GM23248 (cell line): ENCODE results near the gene GTPBP10. TPM values are rescaled to one million over a fixed set of nuclear protein-coding genes. Genes with fewer than 3 reads are reported as not detected.

ENCODE experiments used
- DNase-seq: peaks from one replicate; pipeline ENCODE4 v3.0.0-alpha.2; 2015
- H2AFZ ChIP-seq: fragments of 200-600 bp; sonication (generic); 2 replicates; pipeline ENCODE4 v1.6.1; 2016; ENCODE audit warnings: antibody characterized with exemption
- H3F3A ChIP-seq: fragments of 200-600 bp; sonication (generic); 2 replicates; pipeline ENCODE4 v1.6.1; 2016; ENCODE audit warnings: mild to moderate bottlenecking, antibody characterized with exemption, mixed run types; ENCODE audit not compliant: insufficient read depth
- H3K27ac ChIP-seq: fragments of 200-600 bp; sonication (generic); 2 replicates; pipeline ENCODE4 v1.5.1; 2016; ENCODE audit warnings: mild to moderate bottlenecking
- H3K27me3 ChIP-seq: fragments of 200-600 bp; sonication (generic); replicated peaks from 2 replicates; pipeline ENCODE4 v1.6.1; 2016; ENCODE audit warnings: mild to moderate bottlenecking; ENCODE audit not compliant: insufficient read depth
- H3K36me3 ChIP-seq: fragments of 200-600 bp; sonication (generic); 2 replicates; pipeline ENCODE4 v1.6.1; 2016; ENCODE audit warnings: low read depth, mild to moderate bottlenecking
- H3K4me1 ChIP-seq: fragments of 200-600 bp; sonication (generic); 2 replicates; pipeline ENCODE4 v1.6.1; 2016; ENCODE audit warnings: mild to moderate bottlenecking; ENCODE audit not compliant: insufficient read depth
- H3K4me2 ChIP-seq: fragments of 200-600 bp; sonication (generic); one replicate; pipeline ENCODE4 v1.6.1; 2016; ENCODE audit warnings: mild to moderate bottlenecking; ENCODE audit not compliant: unreplicated experiment
- H3K4me3 ChIP-seq: fragments of 200-600 bp; sonication (generic); 2 replicates; pipeline ENCODE4 v1.5.1; 2016; ENCODE audit warnings: mild to moderate bottlenecking
- H3K79me2 ChIP-seq: fragments of 200-600 bp; sonication (generic); 2 replicates; pipeline ENCODE4 v1.6.1; 2016; ENCODE audit warnings: mild to moderate bottlenecking; ENCODE audit not compliant: insufficient read depth
- H3K9ac ChIP-seq: fragments of 200-600 bp; sonication (generic); 2 replicates; pipeline ENCODE4 v1.6.1; 2016; ENCODE audit warnings: mild to moderate bottlenecking
- H3K9me2 ChIP-seq: fragments of 200-600 bp; sonication (generic); 2 replicates; pipeline ENCODE4 v1.6.1; 2016; ENCODE audit warnings: mixed run types, mild to moderate bottlenecking, moderate library complexity; ENCODE audit not compliant: insufficient read depth
- H3K9me3 ChIP-seq: fragments of 200-600 bp; sonication (generic); one replicate; pipeline ENCODE4 v1.6.1; 2017; ENCODE audit warnings: low read depth
- H4K20me1 ChIP-seq: fragments of 200-600 bp; sonication (generic); 2 replicates; pipeline ENCODE4 v1.6.0; 2016; ENCODE audit not compliant: insufficient read depth
- EZH2 ChIP-seq: fragments of 200-600 bp; sonication (generic); IDR thresholded peaks from 2 replicates; pipeline ENCODE4 v1.6.1; 2018; ENCODE audit warnings: antibody characterized with exemption, mild to moderate bottlenecking; ENCODE audit not compliant: insufficient read depth, poor library complexity, severe bottlenecking
- EZH2phosphoT487 ChIP-seq: fragments of 200-600 bp; sonication (generic); IDR thresholded peaks from 2 replicates; pipeline ENCODE4 v1.6.1; 2018; ENCODE audit warnings: antibody characterized with exemption, moderate library complexity, mild to moderate bottlenecking, low read depth; ENCODE audit not compliant: insufficient read depth
- WGBS, 2 experiments: methylation state at CpG; one replicate each; pipeline ENCODE4 v1.1.6; 2015 to 2017; ENCODE audit warnings: low lambda C conversion rate in 2 of 2, low coverage in 1 of 2; ENCODE audit errors: missing lambda C conversion rate in 2 of 2; 5-methylcytosine and 5-hydroxymethylcytosine counted together
- in situ Hi-C: fragments of 300-500 bp; cut with MboI; formaldehyde crosslinking; loops from 2 replicates; pipeline ENCODE4 v1.15.0; 2020
- polyA plus RNA-seq: library from polyadenylated mRNA; unstranded; fragments of >200 nt; fragmentation: Nextera tagmentation; extraction: Ambion mirVana; gene quantifications from 2 replicates; pipeline ENCODE4 v1.2.1, GENCODE V29; 2016
- total RNA-seq: library from RNA; depleted of rRNA; stranded (reverse); fragments of >200 nt; shearing (Covaris generic); gene quantifications from 2 replicates; pipeline ENCODE4 v1.2.3, GENCODE V29; 2014

GTPBP10 gene
- total and polyA plus RNA-seq, 2 experiments from 2014 or later: 15.0 to 24.6 TPM

- Histone ChIP-seq H3K4me2 (no peak overlapping the region), H3K9ac (no peak overlapping the region), H3K9me2 (no peaks in the 10 kb centered on the region), H3K9me3 (no peaks in the 10 kb centered on the region), H3K27me3 (no peaks in the 10 kb centered on the region), H3K4me1 (peaks cover 26% of the 10 kb centered on the region), H3K27ac (no peak overlapping the region), H3K4me3 (no peak overlapping the region), H4K20me1 (no peaks in the 10 kb centered on the region), H3F3A (peaks cover 30% of the 10 kb centered on the region), H3K36me3 (peaks cover 29% of the 10 kb centered on the region), H3K79me2 (peaks cover 70% of the 10 kb centered on the region), H2AFZ (no peak overlapping the region)
- WGBS, 2 experiments: 94 to 100% methylated on average over 1 of the region's 1 CpG
- in situ Hi-C loops: no loop called here
- TF ChIP-seq EZH2phosphoT487 (no peak), EZH2 (no peak)
- no peak for DNase-seq
Observed at GRCh38 chr7:90407484-90407821, 60.9 kb downstream of the GTPBP10 start.

DNA sequence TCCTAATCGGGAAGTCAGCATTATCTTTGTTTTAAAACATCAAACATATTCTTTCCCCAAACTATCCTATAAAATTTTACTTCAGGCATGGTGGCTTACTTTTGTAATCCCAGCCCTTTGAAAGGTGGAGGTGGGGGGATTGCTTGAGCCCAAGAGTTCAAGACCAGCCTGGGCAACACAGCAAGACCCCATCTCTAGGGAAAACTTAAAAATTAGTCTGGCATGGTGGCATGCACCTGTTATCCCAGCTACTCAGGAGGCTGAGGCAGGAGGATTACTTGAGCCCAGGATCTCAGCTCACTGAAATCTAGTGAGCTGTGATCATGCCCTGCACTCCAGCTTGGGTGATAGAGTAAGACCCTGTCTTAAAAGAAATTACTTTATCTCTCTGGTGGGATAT is 61.6 kb downstream of the GTPBP10 start:
- Histone ChIP-seq H2AFZ (no peak overlapping the region), H3K27ac (no peak overlapping the region), H3K36me3 (peaks cover 34% of the 10 kb centered on the region), H3K4me1 (peaks cover 21% of the 10 kb centered on the region), H4K20me1 (no peaks in the 10 kb centered on the region), H3K4me3 (no peak overlapping the region), H3K27me3 (no peaks in the 10 kb centered on the region), H3K9ac (no peak overlapping the region), H3F3A (peaks cover 24% of the 10 kb centered on the region), H3K4me2 (no peak overlapping the region), H3K9me3 (no peaks in the 10 kb centered on the region), H3K9me2 (no peaks in the 10 kb centered on the region), H3K79me2 (peaks cover 77% of the 10 kb centered on the region)
- DNase-seq: no peak
- WGBS, 2 experiments: 98 to 100% methylated on average over 1 of the region's 1 CpG
- in situ Hi-C loops: no loop called here
- TF ChIP-seq EZH2 (no peak), EZH2phosphoT487 (no peak)

DNA sequence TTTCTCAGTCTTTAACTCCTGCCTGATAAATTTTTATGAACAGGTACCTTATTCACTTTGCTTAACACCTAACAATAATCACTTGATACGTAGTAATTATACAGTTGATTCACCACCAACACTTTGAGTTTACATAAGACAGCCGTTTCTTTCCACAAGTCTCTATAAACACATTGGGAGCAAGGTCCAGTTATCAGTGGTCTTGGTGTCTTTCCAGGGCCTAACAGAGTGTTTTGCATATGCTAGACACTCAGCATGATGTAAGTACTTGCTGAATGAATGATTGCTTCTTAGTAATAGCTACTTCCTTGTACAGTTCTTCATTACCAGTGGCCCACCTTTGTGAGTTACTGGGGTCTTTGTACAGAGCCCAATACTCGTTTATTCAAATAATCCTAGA is 63.2 kb downstream of the GTPBP10 start:
- H3K27ac ChIP-seq: no peak overlapping the region
- no peaks in the 10 kb centered on the region for H4K20me1 ChIP-seq
- H3K4me1 ChIP-seq: peaks cover 16% of the 10 kb centered on the region
- TF ChIP-seq EZH2phosphoT487 (no peak), EZH2 (no peak)
- in situ Hi-C loops: no loop called here
- peaks cover 49% of the 10 kb centered on the region for H3K36me3 ChIP-seq
- H3K9ac ChIP-seq: no peak overlapping the region
- H3K27me3 ChIP-seq: no peaks in the 10 kb centered on the region
- 92 to 96% methylated on average over 3 of the region's 3 CpGs for WGBS, 2 experiments
- peaks cover 24% of the 10 kb centered on the region for H3F3A ChIP-seq
- H3K79me2 ChIP-seq: peaks cover 86% of the 10 kb centered on the region
- H3K9me2 ChIP-seq: no peaks in the 10 kb centered on the region
- no peak overlapping the region for H3K4me2 ChIP-seq
- no peaks in the 10 kb centered on the region for H3K9me3 ChIP-seq
- no peak overlapping the region for H2AFZ ChIP-seq
- H3K4me3 ChIP-seq: no peak overlapping the region
- no peak for DNase-seq

DNA sequence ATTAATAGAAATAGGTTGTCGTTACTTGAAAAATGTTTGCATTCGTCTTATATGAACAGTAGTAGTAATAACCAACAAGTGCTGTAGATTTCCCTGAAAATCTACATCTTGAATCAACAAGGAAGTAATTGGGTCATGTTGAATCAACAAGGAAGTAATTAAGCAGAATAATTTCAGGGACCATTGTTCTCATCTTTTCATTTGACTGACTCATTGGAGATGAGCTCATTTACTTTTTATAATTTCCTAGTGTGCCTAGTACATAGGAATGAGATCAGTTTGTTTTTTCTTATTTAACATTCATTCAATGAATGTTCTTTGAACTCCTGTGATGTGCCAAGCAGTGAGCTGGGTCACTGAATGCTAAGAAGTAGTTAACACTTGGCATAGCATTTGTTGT is 65.0 kb downstream of the GTPBP10 start:
- no peaks in the 10 kb centered on the region for H4K20me1 ChIP-seq

More for the DNA sequence above, 65.0 kb downstream of the GTPBP10 start:
- DNase-seq: peak; percentile 55
- no peak overlapping the region for H3K4me3 ChIP-seq
- H3K9me2 ChIP-seq: no peaks in the 10 kb centered on the region
- no peaks in the 10 kb centered on the region for H3K9me3 ChIP-seq
- H3K4me1 ChIP-seq: peaks cover 10% of the 10 kb centered on the region; the same call in 1 of the 2 replicates
- H3F3A ChIP-seq: peaks cover 24% of the 10 kb centered on the region
- H3K4me2 ChIP-seq: no peak overlapping the region
- TF ChIP-seq EZH2 (no peak), EZH2phosphoT487 (no peak)
- H3K27me3 ChIP-seq: no peaks in the 10 kb centered on the region
- peak overlapping the region; percentile 14; the same call in 1 of the 2 replicates for H3K27ac ChIP-seq
- WGBS, 2 experiments: 19 to 27% methylated on average over 2 of the region's 2 CpGs
- peaks cover 83% of the 10 kb centered on the region for H3K79me2 ChIP-seq
- peaks cover 41% of the 10 kb centered on the region; the same call in 1 of the 2 replicates for H3K36me3 ChIP-seq
- in situ Hi-C loops: no loop called here
- no peak overlapping the region for H3K9ac ChIP-seq
- no peak overlapping the region for H2AFZ ChIP-seq
